ENCODE data around the gene OR2A25. TPM values are rescaled to one million over a fixed set of nuclear protein-coding genes. Genes with fewer than 3 reads are reported as not detected.

Gene OR2A25
- total and polyA plus RNA-seq, 8 donors, result 0.08 to 0.17 (median 0.09) TPM; not detected in 5

GRCh38 chr7:144109283-144109682, 39.7 kb downstream of the OR2A25 start, which contains the start of gene OR2A2:
OR2A2 (plus strand) TSS chr7:144109583; CDS start chr7:144109583, 0 bp downstream.
- Histone ChIP-seq H3K9me3 (no peaks in the 10 kb centered on the region), H3K27ac (no peak within 1 kb of the TSS), H3K4me1 (no peaks in the 10 kb centered on the region), H3K27me3 (peaks cover 0 to 7% of the 10 kb centered on the region in 2 donors), H3K4me3 (no peak within 1 kb of the TSS), H3K36me3 (no peaks in the 10 kb centered on the region)
- intact Hi-C loops (cut with DNase I), result no loop called here
- no peak for TF ChIP-seq CTCF (IDR thresholded peaks at IDR 0.05)
- no peak for DNase-seq
- ATAC-seq, result no peak

- Histone ChIP-seq H3K4me3 (no peak overlapping the region), H3K4me1 (no peaks in the 10 kb centered on the region), H3K27me3 (peaks cover 0 to 7% of the 10 kb centered on the region in 2 donors), H3K27ac (no peak overlapping the region), H3K36me3 (no peaks in the 10 kb centered on the region), H3K9me3 (no peaks in the 10 kb centered on the region)
- intact Hi-C loops (cut with DNase I), result no loop called here
- DNase-seq (no peak), ATAC-seq (no peak)
- no peak for TF ChIP-seq CTCF (IDR thresholded peaks at IDR 0.05)
Observed at GRCh38 chr7:144110272-144110671, 40.7 kb downstream of the OR2A25 start.

GRCh38 chr7:144113651-144114050, 44.0 kb downstream of the OR2A25 start:
- intact Hi-C loops (cut with DNase I), result no loop called here
- H3K4me1 ChIP-seq, result no peaks in the 10 kb centered on the region
- no peak for ATAC-seq
- H3K27me3 ChIP-seq, result no peaks in the 10 kb centered on the region
- no peaks in the 10 kb centered on the region for H3K36me3 ChIP-seq
- TF ChIP-seq CTCF (IDR thresholded peaks at IDR 0.05), result no peak
- no peaks in the 10 kb centered on the region for H3K9me3 ChIP-seq
- no peak overlapping the region for H3K27ac ChIP-seq
- peak in 2 of 4 donors; percentile 62 to 69 for DNase-seq
- H3K4me3 ChIP-seq, result no peak overlapping the region

- H3K4me3 ChIP-seq, result no peak overlapping the region
- no peaks in the 10 kb centered on the region for H3K36me3 ChIP-seq
- no peaks in the 10 kb centered on the region for H3K9me3 ChIP-seq
- intact Hi-C loops (cut with DNase I), result no loop called here
- TF ChIP-seq CTCF (IDR thresholded peaks at IDR 0.05), result no peak
- H3K27me3 ChIP-seq, result no peaks in the 10 kb centered on the region
- H3K27ac ChIP-seq, result no peak overlapping the region
- peak in 1 of 4 donors; percentile 24 for DNase-seq
- peak; percentile 41 for ATAC-seq
- no peaks in the 10 kb centered on the region for H3K4me1 ChIP-seq
Observed at GRCh38 chr7:144118341-144118740, 48.7 kb downstream of the OR2A25 start.

- intact Hi-C loops (cut with DNase I), result no loop called here
Observed at GRCh38 chr7:144122876-144123275, 53.3 kb downstream of the OR2A25 start, which contains the start of gene OR2A14. OR2A14 (plus strand) TSS chr7:144123176; CDS start chr7:144129113, 5,937 bp downstream.

More at GRCh38 chr7:144122876-144123275, 53.3 kb downstream of the OR2A25 start, which contains the start of gene OR2A14:
- Histone ChIP-seq H3K27ac (no peak within 1 kb of the TSS), H3K4me3 (no peak within 1 kb of the TSS), H3K9me3 (no peaks in the 10 kb centered on the region), H3K36me3 (no peaks in the 10 kb centered on the region), H3K27me3 (no peaks in the 10 kb centered on the region), H3K4me1 (no peaks in the 10 kb centered on the region)
- DNase-seq, result no peak
- no peak for ATAC-seq
- no peak for TF ChIP-seq CTCF (IDR thresholded peaks at IDR 0.05)

Other genes starting within 250 kb of the OR2A25 start
- gene TCAF1, start 167.6 kb upstream of the OR2A25 start, total RNA-seq, result 10 to 100 TPM; 39.4 to 49.3 TPM
- 100 to 1,000 TPM in 5 of 6 donors, 10 to 100 TPM in 1; 99.0 to 135 (median 104) TPM for gene TCAF1, start 167.6 kb upstream of the OR2A25 start, polyA plus RNA-seq (ENCODE audit: insufficient read length in 6 of 6)
- not detected for gene OR2F2, start 134.6 kb upstream of the OR2A25 start, total RNA-seq
- gene OR2F2, start 134.6 kb upstream of the OR2A25 start, polyA plus RNA-seq (ENCODE audit: insufficient read length in 6 of 6), result not detected
- not detected for gene OR2F1, start 115.0 kb upstream of the OR2A25 start, total RNA-seq
- under 1 TPM in 4 of 6 donors, not detected in 2; 0.06 to 0.65 (median 0.30) TPM for gene OR2F1, start 115.0 kb upstream of the OR2A25 start, polyA plus RNA-seq (ENCODE audit: insufficient read length in 6 of 6)
- not detected for gene OR6B1, start 69.5 kb upstream of the OR2A25 start, total RNA-seq
- under 1 TPM in 2 of 6 donors, not detected in 4; 0.03 to 0.06 TPM for gene OR6B1, start 69.5 kb upstream of the OR2A25 start, polyA plus RNA-seq (ENCODE audit: insufficient read length in 6 of 6)
- gene OR2A5, start 20.9 kb upstream of the OR2A25 start, total RNA-seq, result not detected
- under 1 TPM; 0.06 to 0.28 (median 0.15) TPM for gene OR2A5, start 20.9 kb upstream of the OR2A25 start, polyA plus RNA-seq (ENCODE audit: insufficient read length in 6 of 6)
- not detected for gene OR2A12, start 16.5 kb downstream of the OR2A25 start, total RNA-seq
- under 1 TPM; 0.07 to 0.15 (median 0.09) TPM for gene OR2A12, start 16.5 kb downstream of the OR2A25 start, polyA plus RNA-seq (ENCODE audit: insufficient read length in 6 of 6)
- gene OR2A2, start 39.8 kb downstream of the OR2A25 start, total RNA-seq, result not detected
- not detected for gene OR2A2, start 39.8 kb downstream of the OR2A25 start, polyA plus RNA-seq (ENCODE audit: insufficient read length in 6 of 6)
- not detected for gene OR2A14, start 53.4 kb downstream of the OR2A25 start, total RNA-seq
- gene OR2A14, start 53.4 kb downstream of the OR2A25 start, polyA plus RNA-seq (ENCODE audit: insufficient read length in 6 of 6), result under 1 TPM in 4 of 6 donors, not detected in 2; 0.14 to 0.20 (median 0.15) TPM
- 1 to 10 TPM; 5.0 to 5.3 TPM for gene CTAGE4, start 113.7 kb downstream of the OR2A25 start, total RNA-seq
- gene CTAGE4, start 113.7 kb downstream of the OR2A25 start, polyA plus RNA-seq (ENCODE audit: insufficient read length in 6 of 6), result 10 to 100 TPM in 3 of 6 donors, 1 to 10 TPM in 3; 1.7 to 19.5 (median 7.9) TPM
- 1 to 10 TPM; 1.0 to 8.6 TPM for gene ARHGEF35, start 126.0 kb downstream of the OR2A25 start, total RNA-seq
- 10 to 100 TPM; 13.0 to 18.1 (median 15.2) TPM for gene ARHGEF35, start 126.0 kb downstream of the OR2A25 start, polyA plus RNA-seq (ENCODE audit: insufficient read length in 6 of 6)
- gene OR2A42, start 169.8 kb downstream of the OR2A25 start, total RNA-seq, result not detected
- 1 to 10 TPM; 1.1 to 5.6 (median 3.2) TPM for gene OR2A42, start 169.8 kb downstream of the OR2A25 start, polyA plus RNA-seq (ENCODE audit: insufficient read length in 6 of 6)
- 1 to 10 TPM; 5.3 to 5.6 TPM for gene OR2A7, start 195.0 kb downstream of the OR2A25 start, total RNA-seq
- 10 to 100 TPM in 5 of 6 donors, 1 to 10 TPM in 1; 7.1 to 25.2 (median 17.4) TPM for gene OR2A7, start 195.0 kb downstream of the OR2A25 start, polyA plus RNA-seq (ENCODE audit: insufficient read length in 6 of 6)
- gene CTAGE8, start 199.5 kb downstream of the OR2A25 start, total RNA-seq, result 1 to 10 TPM in 1 of 2 donors, not detected in 1; 3.0 TPM
- 10 to 100 TPM in 1 of 6 donors, 1 to 10 TPM in 5; 5.3 to 11.3 (median 7.8) TPM for gene CTAGE8, start 199.5 kb downstream of the OR2A25 start, polyA plus RNA-seq (ENCODE audit: insufficient read length in 6 of 6)
- gene OR2A1, start 242.6 kb downstream of the OR2A25 start, total RNA-seq, result not detected
- 1 to 10 TPM; 1.6 to 3.2 (median 2.7) TPM for gene OR2A1, start 242.6 kb downstream of the OR2A25 start, polyA plus RNA-seq (ENCODE audit: insufficient read length in 6 of 6)